Stimulated activated CD8-positive, alpha-beta memory T cell treated with anti-CD3 and anti-CD28 coated beads, Interleukin-7, amount 100 ng/mL, for 48 hours (primary cell): ENCODE results near the gene C20orf204.

Experiments
- DNase-seq, 2 donors: peaks; one replicate each; pipeline ENCODE4 v3.0.0-alpha.2; 2020; ENCODE audit warnings: low read depth in 1 of 2; ENCODE audit errors: extremely low read depth in 1 of 2

The C20orf204 gene

DNA sequence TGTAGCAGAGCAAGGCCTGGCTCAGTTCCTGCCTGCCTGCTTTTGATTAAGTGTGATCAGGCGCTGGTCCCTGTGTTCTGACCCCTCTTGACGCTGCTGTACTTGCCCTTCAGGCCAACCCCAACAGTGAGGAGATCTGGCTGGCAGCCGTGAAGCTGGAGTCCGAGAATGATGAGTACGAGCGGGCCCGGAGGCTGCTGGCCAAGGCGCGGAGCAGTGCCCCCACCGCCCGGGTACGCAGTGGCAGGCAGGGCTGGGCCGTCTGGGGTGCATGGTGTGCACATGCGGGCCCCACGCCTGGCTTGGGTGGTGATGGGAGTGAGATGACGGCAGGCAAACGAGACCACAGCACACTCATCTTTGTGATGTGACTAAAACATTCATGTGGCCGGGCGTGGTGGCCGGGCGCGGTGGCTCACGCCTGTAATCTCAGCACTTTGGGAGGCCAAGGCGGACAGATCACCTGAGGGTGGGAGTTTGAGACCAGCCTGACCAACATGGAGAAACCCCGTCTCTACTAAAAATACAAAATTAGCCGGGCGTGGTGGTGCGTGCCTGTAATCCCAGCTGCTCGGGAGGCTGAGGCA lies 10.1 kb upstream of the C20orf204 start:
- DNase-seq = no peak

DNA sequence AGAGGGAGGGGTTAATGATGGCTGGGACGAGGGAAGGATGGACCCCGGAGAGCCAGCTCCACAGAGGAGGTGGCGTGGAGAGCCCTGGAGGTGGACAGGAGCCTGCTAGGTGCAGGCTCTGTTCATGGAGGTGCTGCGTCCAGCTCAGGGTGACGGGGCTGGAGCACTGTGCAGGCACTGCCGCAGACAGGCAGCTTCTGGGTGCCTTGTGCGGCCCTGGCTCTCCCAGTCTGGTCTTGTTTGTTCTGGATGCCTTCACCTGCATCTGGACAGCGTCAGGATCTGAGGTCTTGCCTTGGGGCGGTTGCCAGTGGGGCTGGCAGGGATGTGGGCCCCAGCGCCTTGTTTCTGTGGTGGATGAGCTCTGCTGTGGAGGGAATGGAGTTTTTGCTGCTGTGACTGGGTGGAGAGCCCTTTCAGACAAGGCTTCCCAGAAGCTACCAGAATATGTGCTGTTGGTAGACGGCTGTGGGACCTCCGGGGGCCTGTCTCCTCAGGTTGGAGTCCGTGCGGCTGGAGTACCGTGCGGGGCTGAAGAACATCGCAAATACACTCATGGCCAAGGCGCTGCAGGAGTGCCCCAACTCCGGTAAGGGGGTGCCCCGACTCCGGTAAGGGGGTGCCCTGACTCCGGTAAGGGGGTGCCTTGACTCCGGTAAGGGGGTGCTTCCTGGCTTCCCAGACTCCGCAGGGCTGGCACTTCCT lies 7.8 kb upstream of the C20orf204 start:
- no peak for DNase-seq

DNA sequence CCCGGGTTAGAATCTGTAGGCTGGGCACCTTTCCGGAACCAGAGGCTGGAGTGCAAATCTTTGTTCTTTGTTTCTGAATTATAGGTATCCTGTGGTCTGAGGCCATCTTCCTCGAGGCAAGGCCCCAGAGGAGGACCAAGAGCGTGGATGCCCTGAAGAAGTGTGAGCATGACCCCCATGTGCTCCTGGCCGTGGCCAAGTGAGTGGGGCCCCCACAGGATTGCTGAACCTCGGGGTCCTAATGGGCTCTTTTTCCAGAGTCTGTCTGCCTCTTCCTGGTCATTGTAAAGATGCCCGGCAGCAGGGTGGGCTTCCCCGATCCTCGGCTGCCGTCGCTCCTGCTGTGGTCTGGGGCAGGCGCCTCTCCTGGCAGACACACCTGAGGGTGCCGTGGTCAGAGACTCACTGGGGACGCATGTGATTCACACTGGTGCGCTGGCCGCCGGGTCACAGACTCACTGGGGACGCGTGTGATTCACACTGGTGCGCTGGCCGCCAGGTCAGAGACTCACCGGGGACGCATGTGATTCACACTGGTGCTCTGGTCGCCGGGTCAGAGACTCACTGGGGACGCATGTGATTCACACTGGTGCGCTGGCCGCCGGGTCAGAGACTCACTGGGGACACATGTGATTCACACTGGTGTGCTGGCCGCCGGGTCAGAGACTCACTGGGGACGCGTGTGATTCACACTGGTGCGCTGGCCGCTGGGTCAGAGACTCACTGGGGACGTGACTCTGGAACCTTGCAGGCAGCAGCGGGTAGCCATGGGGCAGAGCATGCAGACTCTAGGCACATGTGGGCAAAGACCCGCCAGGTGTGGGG lies 6.5 kb upstream of the C20orf204 start:
- no peak for DNase-seq

DNA sequence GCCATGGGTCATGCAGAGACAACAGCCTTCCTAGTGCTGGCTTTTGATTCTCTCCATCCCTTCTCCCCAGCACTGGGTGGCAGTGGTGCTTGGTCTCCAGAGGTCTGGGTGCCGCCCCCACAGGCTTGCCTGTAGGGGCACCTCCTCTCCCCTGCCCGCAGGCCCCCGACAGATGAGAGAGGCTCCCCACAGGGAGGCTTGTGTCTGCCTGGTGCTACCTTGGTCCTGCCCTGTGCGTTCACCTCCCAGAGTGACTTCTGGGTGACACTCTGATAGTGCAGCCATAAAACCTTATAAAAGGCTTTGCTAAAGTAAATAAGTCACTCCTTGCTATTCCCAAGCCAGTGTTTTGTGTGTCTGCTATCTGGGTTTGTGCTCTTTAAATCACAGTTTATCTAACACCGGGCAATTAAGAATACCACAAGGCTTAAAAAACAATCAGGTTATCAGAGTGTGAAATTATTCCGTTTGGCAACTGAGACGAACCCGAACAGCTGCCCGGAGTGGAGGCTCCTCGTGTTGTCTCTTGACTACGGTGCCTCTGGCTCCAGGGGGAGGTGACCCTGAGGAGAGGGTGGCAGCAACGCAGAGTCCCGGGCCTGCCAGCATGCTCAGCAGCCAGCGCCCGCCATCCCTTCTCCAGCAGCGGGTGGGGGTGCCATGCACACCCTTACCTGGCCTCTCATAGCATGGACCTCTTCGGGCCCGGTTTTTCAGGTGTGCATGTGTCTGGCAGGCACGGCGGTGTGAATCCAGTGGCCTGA lies 5.4 kb upstream of the C20orf204 start:
- no peak for DNase-seq

DNA sequence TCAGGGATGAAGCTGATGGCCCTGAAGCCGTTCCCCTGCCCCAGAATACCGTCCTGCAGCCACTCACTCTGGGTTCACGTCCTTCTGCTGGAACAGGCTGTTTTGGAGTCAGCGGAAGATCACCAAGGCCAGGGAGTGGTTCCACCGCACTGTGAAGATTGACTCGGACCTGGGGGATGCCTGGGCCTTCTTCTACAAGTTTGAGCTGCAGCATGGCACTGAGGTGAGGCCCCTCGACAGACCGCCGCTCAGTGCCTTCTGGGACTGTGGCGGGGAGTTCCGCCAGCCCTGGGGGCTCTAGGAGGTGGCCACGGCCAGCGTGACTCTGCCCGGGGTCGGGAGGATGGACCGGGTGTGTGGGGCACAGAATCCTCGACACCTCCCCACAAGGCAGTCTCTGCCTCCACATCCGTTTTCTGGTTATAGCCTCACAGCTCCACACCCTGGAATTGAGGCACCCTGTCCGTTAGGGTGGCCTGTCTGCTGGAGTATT lies 4.1 kb upstream of the C20orf204 start:
- DNase-seq = no peak

DNA sequence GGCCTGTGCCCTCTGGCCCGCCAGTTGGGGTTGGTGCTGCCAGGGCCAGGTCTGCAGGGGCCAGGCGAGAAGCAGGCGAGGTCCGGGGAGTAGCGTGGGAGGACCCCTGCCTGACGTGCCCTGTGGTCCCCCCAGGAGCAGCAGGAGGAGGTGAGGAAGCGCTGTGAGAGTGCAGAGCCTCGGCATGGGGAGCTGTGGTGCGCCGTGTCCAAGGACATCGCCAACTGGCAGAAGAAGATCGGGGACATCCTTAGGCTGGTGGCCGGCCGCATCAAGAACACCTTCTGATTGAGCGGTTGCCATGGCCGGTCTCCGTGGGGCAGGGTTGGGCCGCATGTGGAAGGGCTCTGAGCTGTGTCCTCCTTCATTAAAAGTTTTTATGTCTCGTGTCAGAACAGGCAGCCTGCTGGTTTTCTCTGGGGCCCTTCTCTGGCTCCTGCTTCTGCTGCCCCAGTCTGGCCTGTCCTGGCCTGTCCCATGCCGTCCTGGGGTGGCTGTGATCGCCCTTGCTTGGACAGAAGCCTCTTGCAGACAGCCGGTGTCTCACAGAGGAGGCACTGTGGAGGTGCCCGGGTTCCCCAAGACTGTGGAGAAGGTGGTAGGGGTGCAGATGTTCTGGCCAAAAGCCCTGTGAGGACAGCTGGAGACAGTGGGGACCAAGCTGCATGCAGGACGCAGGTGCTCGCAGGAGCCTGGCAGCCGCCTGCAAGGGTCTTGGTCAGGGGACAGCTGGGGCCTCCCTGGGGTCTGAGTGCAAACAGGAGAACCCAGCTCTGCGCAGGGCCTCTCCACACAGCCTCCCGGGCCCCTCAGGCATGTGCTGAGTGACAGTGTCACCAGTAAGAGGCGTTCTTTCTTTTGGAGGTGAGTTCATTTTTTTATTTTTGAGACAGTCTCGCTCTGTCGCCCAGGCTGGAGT lies 3.0 kb upstream of the C20orf204 start:
- DNase-seq = no peak

DNA sequence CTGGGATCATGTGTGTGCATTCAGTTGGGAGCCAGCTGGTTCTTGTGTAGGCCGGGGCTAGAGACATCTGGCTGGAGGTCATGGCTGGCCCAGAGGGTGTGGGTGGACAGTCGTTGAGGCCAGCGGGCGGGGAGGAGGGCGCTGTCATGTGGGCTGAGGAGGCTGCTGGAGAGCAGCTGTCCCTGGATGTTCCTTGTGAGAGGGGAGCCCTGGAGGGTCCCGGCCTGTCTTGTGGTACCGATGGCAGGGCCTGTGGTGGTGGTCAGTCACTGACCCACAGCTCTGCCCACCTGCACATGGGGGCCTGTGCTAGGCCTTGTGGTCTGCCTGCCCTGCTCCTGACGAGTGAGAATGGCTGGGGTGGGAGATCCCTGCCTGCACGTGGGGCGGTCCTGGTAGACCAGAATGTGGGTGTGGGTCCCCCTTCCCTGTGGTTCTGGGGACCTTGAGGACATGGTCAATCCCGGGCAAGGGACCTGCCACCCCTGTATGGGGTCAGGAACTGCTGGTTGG lies 1.9 kb upstream of the C20orf204 start:
- DNase-seq = no peak

DNA sequence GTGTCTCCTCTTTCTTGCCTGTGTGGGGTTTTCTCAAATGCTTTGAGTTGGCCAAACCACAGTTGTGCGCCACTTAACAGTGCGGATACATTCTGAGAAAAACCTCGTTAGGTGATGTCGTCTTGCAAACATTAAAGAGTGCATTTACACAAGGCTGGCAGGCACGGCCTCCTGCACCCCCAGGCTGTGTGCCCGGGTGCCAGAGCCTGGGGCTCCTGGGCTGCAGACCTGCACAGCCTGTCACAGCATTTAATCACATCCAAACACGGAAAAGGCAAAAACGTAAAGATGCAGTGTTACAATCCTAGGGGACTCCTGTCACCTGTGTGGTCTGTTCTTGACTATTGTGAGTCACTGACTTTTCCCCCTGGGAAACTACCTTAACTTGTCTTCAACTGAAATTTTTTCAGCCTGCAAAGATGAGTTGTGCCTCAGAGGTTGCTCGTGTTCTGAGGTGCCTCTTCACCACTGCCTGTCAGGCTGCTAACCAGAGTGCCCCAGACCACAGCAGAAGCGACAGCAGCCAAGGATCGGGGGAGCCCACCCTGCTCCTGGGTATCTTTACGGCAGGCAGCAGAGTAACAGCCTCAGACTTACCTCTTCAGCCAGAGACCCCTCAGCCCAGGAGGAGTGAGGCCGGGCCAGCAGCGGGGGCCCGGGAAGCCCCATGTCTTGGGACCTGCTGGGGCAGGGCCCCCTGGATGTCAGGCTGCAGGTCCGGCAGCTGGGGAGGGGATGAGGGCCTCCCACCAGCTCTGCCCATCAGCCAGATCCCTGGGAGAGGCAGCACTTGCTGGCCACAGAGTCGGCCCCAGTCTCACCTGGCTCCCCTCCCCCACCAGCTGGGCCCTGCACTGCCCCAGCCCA lies 683 bp upstream of the C20orf204 start:
- DNase-seq = peak; percentile 25 to 63

DNA sequence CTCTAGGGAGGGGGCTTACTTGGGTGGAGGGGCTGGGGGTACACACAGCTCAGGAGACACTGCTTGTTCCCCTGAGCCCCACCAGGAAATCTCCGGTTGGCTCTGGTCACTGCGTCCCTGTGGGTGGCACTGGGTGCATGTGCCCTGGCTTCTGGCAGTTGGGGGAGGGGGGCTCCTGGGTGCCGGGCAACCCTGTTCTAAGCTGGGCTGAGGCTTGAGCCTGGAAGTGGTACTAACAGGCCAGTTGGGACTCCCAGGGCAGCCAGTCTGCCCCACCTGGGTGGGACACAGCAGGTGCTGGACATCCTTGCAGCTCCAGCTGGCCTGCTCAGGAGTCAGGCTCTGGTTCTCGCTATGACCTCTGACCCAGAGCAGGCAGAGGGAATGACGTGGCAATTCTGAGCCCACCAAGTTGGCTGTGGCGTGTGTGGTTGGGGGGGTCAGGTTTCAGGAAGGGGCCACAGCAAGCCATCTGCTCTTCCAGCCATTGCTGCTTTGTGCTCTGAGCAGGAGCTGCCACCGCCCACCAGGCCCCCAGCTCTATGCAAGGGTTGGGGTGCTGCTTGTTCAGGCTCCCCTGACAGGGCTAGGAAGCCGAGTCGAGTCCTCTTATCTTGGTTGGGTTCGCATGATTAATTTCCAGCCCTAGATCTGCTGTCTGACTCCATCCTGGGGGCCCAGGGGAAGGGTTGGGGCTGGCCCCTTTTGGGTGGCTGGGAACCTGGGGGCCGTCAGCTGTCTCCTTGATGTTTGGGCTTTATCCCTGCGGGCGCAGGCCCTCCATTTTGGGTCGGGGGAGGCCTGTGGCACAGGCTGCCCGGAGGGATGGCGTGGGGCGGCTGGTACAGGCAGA lies 590 bp downstream of the C20orf204 start:
- DNase-seq = peak in 1 of 2 donors; percentile 65

DNA sequence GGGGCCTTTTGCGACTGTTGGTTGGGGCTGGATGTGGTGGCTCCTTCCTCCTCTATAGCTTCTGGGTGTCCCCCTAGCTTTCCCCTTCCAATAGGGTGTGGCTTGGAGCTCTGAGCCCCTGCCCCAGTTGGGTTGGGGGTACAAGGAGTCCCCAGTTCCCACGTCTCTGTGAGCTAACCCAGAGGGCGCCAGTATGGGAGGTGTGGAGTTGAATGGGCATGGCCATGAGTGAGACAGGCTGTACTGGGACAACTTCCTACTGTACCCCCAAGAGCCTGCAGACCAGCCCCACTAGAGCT lies 1.2 kb downstream of the C20orf204 start:
- DNase-seq = no peak

DNA sequence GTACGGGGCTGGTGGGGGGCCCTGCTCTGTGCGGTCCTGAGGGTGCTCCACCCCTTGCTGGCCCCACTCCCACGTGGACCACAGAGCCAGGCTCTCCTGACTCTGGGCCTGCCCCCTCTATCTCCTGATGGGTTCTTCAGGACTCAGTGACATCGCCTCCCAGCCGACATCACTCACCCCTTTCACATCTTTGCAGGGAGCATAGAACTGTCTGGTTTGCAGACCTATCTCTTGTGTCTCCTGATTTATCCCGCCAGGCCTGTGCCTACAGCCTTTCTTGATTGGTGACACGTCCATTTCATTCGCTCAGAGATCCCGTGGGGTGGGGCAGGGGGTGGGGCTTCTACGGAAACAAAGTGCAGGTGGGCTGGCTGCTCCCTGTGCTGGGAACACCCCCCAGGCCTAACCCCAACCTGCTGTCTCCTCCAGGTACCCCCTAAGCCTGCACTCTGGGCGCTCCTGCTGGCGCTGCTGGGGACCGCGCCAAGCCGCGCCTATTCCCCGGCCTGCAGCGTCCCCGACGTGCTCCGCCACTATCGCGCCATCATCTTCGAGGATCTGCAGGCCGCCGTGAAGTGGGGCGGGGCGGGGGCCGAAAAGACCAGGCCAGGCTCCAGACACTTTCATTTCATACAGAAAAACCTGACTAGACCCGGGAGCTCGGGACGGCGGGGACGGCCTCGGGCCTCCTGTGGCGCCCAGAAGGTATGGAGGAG lies 1.7 kb downstream of the C20orf204 start:
- DNase-seq = no peak

DNA sequence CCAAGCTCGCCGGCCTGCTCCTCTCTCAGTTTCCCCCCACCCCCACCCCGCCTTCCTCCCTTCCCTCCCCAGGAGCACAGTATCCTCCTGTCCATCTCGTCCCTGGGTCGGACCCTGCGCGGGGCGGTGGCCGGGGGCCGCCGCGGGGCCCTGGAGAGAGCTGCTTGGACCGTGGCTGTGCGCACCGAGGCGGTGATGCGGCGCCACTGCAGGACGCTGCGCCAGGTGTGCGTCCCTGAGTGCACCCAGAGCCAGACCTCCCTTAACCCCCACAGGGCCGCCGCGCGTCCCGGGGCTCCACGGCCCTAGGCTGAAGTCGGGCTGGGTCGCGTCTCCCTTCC lies 2.2 kb downstream of the C20orf204 start:
- DNase-seq = no peak

DNA sequence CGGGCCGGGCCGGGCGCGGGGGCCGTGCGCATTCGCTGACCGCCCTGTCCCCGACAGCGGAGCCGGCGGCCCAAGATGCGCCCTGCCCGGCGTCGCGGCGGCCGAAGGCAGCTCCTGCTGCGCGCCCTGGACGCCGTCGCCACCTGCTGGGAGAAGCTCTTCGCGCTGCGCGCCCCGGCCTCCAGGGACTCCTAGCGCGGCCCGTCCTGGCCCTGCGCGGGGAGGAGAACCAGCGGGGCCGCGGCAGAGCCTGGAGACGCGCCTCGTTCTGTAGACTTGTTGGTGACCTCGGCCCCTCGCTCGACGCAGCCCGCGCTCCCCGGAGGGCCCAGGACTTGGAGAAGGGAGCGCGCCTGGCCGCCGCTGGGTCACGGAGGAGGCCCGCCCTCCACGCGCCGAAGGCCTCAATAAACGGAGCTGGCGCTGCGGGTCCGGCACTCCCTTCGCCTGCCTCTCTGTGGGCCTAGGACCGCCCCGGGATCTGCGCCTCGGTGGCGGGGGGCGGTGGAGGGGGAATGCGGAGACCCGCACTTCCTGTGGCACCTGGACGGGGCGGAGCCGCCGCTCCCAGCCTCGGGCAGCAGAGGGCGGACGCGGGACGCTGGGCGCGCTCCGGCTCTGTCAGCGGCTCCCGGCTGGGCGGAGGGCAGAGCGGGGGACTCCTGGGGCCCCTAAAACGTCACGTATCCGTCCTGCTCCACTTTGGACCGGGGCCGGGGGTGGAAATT lies 2.7 kb downstream of the C20orf204 start:
- DNase-seq = peak; percentile 56 to 60

DNA sequence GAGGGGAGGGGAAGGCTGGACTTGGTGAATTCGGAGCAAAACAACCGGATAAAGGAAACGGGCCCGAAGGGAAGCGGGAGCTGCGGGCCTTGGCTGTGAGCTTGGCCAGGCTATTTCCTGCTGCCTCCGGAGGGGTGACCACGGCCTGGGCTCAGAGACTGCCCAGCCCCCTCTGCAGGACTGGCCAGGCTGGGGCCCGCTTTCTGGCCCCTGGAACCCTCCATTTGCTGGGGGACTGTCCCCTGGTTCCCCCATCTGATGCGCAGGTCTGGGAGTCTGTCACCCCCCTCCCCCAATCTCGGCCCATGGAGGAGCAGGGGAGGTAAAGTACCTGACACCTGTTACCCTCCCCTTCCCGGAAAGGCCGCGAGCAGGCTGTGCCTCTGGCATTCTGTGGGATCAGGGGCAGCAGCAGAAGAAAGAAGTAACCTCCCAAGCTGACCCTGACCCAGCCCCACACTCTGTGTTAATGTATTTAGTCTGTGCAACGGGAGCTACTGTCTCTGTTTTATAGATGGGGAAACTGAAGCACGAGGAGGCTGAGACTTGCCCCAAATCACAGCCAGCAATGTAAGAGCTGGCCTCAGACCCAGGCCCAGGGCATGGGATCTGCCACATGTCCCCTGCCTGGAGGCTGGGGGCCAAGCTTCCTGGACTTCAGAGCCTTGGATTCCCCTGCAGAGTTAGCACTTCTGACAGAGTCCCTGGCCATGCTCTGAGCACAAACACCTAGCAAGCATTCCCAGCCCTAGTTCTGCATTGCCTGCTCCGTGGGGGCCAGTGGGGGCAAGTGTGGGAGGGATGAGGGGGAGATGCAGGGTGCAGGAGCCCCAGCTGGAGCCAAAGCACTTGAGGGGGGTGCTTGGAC lies 3.5 kb downstream of the C20orf204 start:
- DNase-seq = no peak

DNA sequence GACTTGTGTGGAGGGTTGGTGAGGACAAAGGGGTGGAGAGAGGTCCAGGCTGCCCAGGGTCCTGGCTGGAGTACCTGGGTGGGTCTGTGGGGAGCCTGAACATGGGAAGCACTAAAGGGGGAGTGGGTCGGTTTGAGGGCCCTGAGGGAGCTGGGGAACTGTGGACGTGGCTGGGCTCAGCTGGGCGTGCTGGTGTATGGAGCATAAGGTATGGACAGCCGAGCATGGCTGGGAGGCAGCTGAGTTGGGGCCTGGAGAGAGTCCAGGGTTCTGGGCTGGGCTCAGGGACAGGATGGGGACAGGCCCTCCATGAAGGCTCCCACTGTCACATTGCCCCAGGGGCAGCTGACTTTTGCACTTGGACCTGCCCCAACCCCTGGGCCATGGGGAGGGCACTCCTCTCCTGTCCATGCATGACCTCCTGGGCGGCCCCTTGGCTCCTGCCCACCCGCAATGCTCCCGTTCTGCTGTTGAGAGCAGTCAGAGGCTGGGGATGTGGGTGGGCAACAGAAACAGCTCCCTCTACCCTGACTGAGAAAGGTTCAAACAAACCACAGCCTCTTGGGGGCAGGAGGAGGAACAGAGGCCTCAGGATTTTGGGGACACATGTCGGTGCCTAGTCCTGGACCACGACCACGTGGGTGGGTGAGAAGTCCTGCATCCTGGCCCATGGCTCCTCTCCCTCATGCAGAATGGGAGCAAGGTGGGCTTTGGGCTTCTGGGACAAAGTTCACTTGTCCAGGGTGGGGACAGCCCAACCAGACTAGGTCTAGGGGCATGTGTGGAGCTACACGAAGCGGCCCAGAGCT lies 4.5 kb downstream of the C20orf204 start:
- no peak for DNase-seq
